HL-60 (cell line): ENCODE results near the gene NDUFA5.

Source experiments
- DNase-seq, 2 experiments: peaks; one replicate each; pipeline ENCODE4 v3.0.0-alpha.2; 2010 to 2020; ENCODE audit warnings: low read depth in 1 of 2, low spot score in 1 of 2
- H3K27ac ChIP-seq: fragments of 250-450 bp; sonication (Bioruptor Pico); replicated peaks from 2 replicates; pipeline ENCODE4 v1.5.1; 2020; ENCODE audit warnings: mild to moderate bottlenecking, moderate library complexity
- H3K27me3 ChIP-seq: fragments of 250-450 bp; sonication (Bioruptor Pico); 2 replicates; pipeline ENCODE4 v1.5.1; 2021; ENCODE audit warnings: mild to moderate bottlenecking, moderate library complexity; ENCODE audit not compliant: insufficient read depth, poor library complexity, severe bottlenecking
- H3K4me3 ChIP-seq: replicated peaks from 2 replicates; pipeline ENCODE4 v1.5.1; 2011; ENCODE audit warnings: mild to moderate bottlenecking, control low read depth, low read length; ENCODE audit not compliant: insufficient read depth
- GABPA ChIP-seq: IDR thresholded peaks from 2 replicates; pipeline ENCODE4 v1.6.1; 2012; ENCODE audit warnings: low read depth
- POLR2AphosphoS5 ChIP-seq: IDR thresholded peaks from 2 replicates; pipeline ENCODE4 v1.6.1; 2012; ENCODE audit warnings: low read depth
- SPI1 ChIP-seq: IDR thresholded peaks from 2 replicates; pipeline ENCODE4 v1.6.1; 2012; ENCODE audit warnings: low read depth, mild to moderate bottlenecking, borderline replicate concordance
- TF ChIP-seq, protein P1 (sequence below): IDR thresholded peaks from 2 replicates; pipeline ENCODE4 v1.6.1; 2012; ENCODE audit warnings: low read depth; ENCODE audit not compliant: insufficient replicate concordance
- TF ChIP-seq, protein P2 (sequence below): IDR thresholded peaks from one replicate; pipeline ENCODE4 v1.5.1; 2011; ENCODE audit warnings: low read length, control low read depth, inconsistent platforms; ENCODE audit not compliant: insufficient read depth

NDUFA5 gene

DNA sequence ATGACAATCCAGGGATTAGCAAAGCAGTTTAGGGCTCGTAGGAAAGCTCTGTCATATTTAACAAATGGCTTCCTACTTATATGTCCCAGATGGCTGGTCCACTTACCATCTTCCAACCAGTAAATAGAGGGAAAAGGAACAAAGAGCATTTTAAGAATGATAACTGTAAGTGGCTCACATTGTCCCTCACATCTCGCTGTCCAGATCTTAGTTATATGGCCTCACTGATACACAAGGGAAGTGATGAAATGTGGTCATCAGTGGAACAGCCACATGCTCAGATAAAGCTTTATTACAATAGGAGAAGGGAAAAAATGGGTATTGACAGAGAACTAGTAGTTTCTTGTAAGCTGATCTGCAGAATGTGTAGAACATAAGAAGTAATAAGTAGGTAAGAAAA, 59.0 kb downstream of the NDUFA5 start:
- Histone ChIP-seq H3K27me3 (no peaks in the 10 kb centered on the region), H3K27ac (no peak overlapping the region), H3K4me3 (no peak overlapping the region)
- no peak for TF ChIP-seq POLR2AphosphoS5
- no peak for TF ChIP-seq SPI1
- TF ChIP-seq, protein P1, sequence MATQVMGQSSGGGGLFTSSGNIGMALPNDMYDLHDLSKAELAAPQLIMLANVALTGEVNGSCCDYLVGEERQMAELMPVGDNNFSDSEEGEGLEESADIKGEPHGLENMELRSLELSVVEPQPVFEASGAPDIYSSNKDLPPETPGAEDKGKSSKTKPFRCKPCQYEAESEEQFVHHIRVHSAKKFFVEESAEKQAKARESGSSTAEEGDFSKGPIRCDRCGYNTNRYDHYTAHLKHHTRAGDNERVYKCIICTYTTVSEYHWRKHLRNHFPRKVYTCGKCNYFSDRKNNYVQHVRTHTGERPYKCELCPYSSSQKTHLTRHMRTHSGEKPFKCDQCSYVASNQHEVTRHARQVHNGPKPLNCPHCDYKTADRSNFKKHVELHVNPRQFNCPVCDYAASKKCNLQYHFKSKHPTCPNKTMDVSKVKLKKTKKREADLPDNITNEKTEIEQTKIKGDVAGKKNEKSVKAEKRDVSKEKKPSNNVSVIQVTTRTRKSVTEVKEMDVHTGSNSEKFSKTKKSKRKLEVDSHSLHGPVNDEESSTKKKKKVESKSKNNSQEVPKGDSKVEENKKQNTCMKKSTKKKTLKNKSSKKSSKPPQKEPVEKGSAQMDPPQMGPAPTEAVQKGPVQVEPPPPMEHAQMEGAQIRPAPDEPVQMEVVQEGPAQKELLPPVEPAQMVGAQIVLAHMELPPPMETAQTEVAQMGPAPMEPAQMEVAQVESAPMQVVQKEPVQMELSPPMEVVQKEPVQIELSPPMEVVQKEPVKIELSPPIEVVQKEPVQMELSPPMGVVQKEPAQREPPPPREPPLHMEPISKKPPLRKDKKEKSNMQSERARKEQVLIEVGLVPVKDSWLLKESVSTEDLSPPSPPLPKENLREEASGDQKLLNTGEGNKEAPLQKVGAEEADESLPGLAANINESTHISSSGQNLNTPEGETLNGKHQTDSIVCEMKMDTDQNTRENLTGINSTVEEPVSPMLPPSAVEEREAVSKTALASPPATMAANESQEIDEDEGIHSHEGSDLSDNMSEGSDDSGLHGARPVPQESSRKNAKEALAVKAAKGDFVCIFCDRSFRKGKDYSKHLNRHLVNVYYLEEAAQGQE: no peak
- TF ChIP-seq GABPA: no peak
- TF ChIP-seq, protein P2, sequence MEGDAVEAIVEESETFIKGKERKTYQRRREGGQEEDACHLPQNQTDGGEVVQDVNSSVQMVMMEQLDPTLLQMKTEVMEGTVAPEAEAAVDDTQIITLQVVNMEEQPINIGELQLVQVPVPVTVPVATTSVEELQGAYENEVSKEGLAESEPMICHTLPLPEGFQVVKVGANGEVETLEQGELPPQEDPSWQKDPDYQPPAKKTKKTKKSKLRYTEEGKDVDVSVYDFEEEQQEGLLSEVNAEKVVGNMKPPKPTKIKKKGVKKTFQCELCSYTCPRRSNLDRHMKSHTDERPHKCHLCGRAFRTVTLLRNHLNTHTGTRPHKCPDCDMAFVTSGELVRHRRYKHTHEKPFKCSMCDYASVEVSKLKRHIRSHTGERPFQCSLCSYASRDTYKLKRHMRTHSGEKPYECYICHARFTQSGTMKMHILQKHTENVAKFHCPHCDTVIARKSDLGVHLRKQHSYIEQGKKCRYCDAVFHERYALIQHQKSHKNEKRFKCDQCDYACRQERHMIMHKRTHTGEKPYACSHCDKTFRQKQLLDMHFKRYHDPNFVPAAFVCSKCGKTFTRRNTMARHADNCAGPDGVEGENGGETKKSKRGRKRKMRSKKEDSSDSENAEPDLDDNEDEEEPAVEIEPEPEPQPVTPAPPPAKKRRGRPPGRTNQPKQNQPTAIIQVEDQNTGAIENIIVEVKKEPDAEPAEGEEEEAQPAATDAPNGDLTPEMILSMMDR: no peak
- no peak for DNase-seq

DNA sequence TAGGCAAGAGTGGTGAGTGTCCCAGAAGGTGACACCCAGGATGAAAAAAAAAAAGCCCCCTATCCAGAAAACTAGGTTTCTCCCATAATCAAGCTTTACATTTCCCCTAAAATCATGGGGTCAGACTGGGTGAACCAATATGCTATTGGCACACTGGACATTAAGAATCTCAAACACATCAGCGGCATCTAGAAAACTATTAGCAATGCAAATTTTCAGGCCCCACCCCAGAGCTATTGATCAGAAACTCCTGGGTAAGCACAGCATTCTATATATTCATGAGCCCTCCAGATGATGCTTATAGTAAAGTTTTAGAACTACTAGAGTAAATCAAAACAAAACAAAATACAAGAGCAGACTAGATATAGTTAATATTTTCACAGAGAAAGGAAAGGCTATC, 59.6 kb downstream of the NDUFA5 start:
- Histone ChIP-seq H3K27me3 (no peaks in the 10 kb centered on the region), H3K4me3 (no peak overlapping the region), H3K27ac (no peak overlapping the region)
- TF ChIP-seq, protein P2: no peak
- no peak for TF ChIP-seq SPI1
- no peak for TF ChIP-seq POLR2AphosphoS5
- TF ChIP-seq, protein P1: no peak
- no peak for TF ChIP-seq GABPA
- DNase-seq: no peak

DNA sequence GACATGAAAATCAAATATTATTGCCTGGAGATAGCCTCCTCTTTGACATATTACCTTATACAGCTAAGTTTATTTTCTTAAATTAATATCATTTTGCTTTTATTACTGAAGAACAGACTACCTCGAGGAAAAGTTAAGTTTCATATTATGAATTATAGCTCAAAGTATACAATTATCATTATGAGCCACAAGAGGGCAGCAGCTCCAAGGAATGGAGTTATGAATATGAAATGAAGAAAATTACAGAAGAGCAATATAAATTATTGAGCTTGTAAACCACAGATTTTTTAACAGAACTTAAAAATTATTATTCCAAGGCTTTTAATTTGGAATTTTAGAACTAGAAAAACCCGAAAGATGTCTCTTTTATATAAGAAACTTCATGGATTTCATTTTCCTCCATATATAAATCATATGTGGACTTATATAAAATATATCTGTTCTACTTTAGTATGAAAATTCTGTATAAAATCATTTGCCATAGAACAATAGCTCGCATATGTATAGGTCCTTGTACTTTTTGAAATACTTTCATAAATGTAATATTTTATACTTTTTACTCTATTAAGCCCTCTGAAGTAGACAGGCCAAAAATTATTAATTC, 63.3 kb downstream of the NDUFA5 start:
- DNase-seq: no peak
- H3K27me3 ChIP-seq: no peaks in the 10 kb centered on the region
- H3K4me3 ChIP-seq: no peak overlapping the region
- TF ChIP-seq GABPA: no peak
- TF ChIP-seq, protein P2: peak; percentile 5
- H3K27ac ChIP-seq: no peak overlapping the region

DNA sequence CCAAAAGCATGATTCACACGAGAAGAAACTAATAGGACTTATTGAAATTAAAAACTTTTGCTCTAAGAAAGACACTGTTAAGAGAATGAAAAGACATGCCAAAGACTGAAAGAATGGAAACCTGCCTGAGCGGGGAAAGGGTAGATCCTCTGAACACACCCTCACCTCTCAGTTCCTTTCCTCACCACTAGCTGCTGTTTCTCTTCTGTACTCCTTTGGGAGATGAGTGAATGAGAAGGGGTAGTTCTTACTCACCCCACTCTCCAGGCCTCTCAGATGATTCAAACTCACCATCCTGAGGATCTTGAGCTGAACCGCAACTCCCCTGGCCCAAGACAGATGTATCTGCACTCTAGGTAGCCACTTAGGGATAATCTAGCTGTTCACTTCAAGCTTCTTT, 65.1 kb downstream of the NDUFA5 start:
- DNase-seq: no peak
- H3K4me3 ChIP-seq: no peak overlapping the region
- TF ChIP-seq POLR2AphosphoS5: no peak
- H3K27ac ChIP-seq: no peak overlapping the region
- no peaks in the 10 kb centered on the region for H3K27me3 ChIP-seq
